PFSK-1 (cell line): ENCODE measurements around the gene THOC7.

Experiments
- FOXP2 ChIP-seq: optimal IDR thresholded peaks from 2 replicates; pipeline ENCODE3; 2011; ENCODE audit warnings: borderline replicate concordance, control low read depth, inconsistent platforms; ENCODE audit not compliant: insufficient read depth; ENCODE audit errors: extremely low read length, extremely low read depth
- POLR2AphosphoS5 ChIP-seq: IDR thresholded peaks from 2 replicates; pipeline ENCODE4 v1.6.1; 2012; ENCODE audit warnings: low read depth, mild to moderate bottlenecking, control low read depth, low read length, moderate library complexity
- REST ChIP-seq, 2 experiments: IDR thresholded peaks; 2 replicates each; pipeline versions ENCODE4 v1.6.1 to v1.8.0; 2011 to 2012; ENCODE audit warnings: low read depth in 2 of 2, low read length in 2 of 2, control low read depth in 1 of 2, inconsistent platforms in 1 of 2, mild to moderate bottlenecking in 1 of 2, moderate library complexity in 1 of 2; ENCODE audit not compliant: insufficient read depth in 1 of 2
- SIN3A ChIP-seq: IDR thresholded peaks from 2 replicates; pipeline ENCODE4 v1.6.1; 2012; ENCODE audit warnings: mild to moderate bottlenecking, low read length, moderate library complexity, borderline replicate concordance; ENCODE audit not compliant: insufficient read depth
- TAF1 ChIP-seq: IDR thresholded peaks from 2 replicates; pipeline ENCODE4 v1.6.1; 2012; ENCODE audit warnings: low read length, control low read depth, borderline replicate concordance; ENCODE audit not compliant: insufficient read depth

DNA sequence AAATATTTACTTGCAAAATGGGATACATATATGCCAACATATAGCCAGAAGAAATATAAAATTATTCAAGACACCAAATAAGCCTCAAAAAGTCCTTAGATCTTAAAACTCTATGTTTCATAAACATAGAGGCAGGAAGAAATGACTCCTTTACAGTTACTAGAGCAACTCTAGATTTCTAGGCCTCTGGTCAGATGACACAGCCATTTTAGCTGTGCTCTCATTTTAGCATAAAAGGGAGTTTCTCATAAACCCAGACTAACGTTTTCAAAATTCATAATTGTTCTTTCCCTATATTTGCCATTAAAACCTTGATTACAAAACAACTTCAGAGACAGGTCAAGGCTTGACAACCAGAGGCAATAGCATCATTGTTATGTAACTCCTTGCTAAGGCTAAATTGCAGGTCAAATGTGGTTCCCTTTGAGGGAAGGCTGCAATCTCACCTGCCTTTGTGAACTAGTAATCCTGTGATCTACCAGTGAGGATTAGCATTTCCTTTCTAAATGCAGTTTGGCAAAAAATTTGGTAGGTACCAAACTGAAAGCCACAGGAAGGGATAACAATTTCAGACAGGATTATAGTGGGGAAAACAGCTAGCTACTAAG is 8.2 kb downstream of the THOC7 start:
- TF ChIP-seq POLR2AphosphoS5, result no peak
- TF ChIP-seq REST (IDR thresholded peaks at IDR 0.05; ENCODE audit: insufficient read depth in 1 of 2, low read depth in 2 of 2, low read length in 2 of 2), result no peak
- no peak for TF ChIP-seq SIN3A
- no peak for TF ChIP-seq TAF1
- no peak for TF ChIP-seq FOXP2
